HG02884 (cell line): Measurements from ENCODE around the gene APOBEC3F.
"Not testable (repeated sequence)": the region's sequence is repeated elsewhere in the genome, so short reads cannot be mapped to it uniquely, and the experiment has no call there.

ENCODE experiments used
- ATAC-seq: cut with Tn5 transposase; IDR thresholded peaks from one replicate; pipeline ENCODE4 v1.9.1; 2021; ENCODE audit warnings: mild to moderate bottlenecking, moderate library complexity; ENCODE audit not compliant: unreplicated experiment

Gene APOBEC3F

GRCh38 chr22:39068033-39068785 lies 27.5 kb downstream of the APOBEC3F start:
- ATAC-seq, result no peak

- no peak for ATAC-seq
Measured at GRCh38 chr22:39070186-39070585, 29.5 kb downstream of the APOBEC3F start.

- not testable (repeated sequence) for ATAC-seq
Measured at GRCh38 chr22:39072581-39072981, 31.9 kb downstream of the APOBEC3F start.

DNA sequence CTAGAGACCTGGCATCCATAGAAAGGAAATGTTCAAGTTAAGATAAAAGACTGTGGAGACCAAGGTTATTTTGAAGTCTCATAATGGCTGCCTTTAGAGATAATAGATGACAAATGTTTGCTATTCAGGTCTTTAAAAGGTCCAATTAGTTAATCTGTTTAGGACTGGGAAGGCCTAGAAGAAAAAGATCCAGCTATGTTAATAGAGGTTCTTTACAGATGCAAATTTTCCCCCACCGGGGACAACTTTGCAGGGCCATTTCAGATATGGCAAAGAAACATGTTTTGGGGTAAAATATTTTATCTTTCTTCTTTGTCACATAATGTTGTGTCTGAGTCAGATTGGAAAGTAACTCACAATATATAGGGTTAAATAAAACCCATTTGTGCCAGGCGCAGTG lies 33.3 kb downstream of the APOBEC3F start:
- ATAC-seq, result no peak

GRCh38 chr22:39076155-39077025 lies 35.7 kb downstream of the APOBEC3F start:
- not testable (repeated sequence) for ATAC-seq

DNA sequence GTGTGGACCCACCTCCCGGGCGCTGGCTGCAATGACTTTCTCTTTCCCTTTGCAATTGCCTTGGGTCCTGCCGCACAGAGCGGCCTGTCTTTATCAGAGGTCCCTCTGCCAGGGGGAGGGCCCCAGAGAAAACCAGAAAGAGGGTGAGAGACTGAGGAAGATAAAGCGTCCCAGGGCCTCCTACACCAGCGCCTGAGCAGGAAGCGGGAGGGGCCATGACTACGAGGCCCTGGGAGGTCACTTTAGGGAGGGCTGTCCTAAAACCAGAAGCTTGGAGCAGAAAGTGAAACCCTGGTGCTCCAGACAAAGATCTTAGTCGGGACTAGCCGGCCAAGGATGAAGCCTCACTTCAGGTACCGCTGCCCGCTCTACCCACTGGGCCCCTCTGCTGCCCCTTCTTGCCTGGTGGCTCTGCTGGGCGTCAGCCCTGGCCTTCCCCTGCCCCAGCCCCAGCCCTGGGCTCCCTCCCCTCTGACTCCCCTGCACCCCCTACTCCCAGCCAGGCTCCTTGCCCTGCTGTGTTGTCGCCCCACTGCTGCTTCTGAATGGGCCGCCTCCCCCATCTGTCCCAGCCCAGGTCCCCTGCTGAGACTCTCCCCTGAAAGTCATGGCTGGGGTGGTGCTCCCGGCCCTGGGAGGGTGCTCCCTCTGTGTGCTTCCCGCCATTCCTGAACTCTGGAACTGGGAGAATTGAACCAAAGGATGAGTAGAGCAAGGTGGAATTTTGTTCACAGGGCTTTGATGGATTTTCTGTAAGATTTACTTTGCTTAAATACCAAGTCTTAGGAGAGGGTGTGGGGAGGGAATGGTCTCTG lies 36.6 kb downstream of the APOBEC3F start, which contains the start of gene APOBEC3G:
TSS of gene APOBEC3G (plus strand) at position 250 of the 815 bp plus-strand sequence. CDS start at position 337, 87 bp downstream.
- ATAC-seq, result not testable (repeated sequence)

GRCh38 chr22:39077912-39078311 lies 37.2 kb downstream of the APOBEC3F start:
- ATAC-seq, result not testable (repeated sequence)

- ATAC-seq, result no peak
Measured at GRCh38 chr22:39078329-39078728, 37.7 kb downstream of the APOBEC3F start.

DNA sequence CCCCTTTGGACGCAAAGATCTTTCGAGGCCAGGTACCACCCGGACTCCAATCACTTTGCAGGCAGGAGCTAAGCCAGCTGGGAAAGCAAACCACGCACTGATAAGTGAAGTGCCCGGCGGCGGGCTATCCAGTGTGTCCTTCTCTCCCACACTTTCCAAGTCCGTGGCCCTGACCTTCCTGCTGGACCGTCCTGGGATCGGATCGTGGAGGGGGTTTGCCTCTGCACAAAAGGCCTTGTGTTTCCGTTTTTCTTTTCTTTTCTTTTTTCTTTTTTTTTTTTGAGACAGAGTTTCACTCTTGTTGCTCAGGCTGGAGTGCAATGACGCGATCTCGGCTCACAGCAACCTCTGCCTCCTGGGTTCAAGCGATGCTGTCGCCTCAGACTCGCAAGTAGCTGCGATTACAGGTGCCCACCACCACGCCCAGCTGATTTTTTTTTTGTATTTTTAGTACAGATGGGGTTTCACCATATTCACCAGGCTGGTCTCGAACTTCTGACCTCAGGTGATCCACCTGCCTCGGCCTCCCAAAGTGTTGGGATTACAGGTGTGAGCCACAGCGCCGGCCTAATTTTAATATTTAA lies 38.5 kb downstream of the APOBEC3F start:
- ATAC-seq, result not testable (repeated sequence)

DNA sequence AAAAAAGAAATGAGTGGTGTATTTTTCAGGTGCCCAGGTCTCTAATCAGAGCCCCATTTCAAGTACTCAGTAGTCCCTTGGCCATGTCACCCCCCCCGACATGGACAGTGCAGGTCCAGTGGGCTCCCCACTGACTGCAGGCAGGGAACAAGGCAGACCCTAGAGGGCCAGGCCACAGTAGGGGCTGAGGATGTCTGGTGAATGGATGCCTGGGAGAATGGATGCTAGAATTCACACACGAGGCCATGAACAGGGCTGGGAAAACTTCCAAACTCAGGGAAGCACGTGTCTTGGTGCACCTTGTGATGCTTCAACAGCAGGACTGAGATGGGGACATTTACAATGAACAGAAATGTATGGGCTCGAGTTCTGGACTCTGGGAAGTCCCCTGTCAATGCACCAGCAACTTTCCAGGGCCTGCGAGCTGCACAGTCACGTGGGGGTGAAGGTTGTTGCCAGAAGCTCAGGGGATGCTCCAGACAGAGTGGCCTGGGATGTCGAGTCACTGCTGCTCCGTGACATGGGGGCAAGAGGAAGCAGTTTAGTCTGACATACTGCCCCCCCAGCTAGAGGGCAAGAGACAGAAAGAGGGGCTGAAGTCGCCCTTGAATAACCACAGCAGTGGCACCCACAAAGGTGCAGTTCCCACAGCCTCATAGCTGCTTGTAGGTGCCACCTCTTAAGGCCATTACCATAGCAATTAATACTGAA lies 39.5 kb downstream of the APOBEC3F start:
- ATAC-seq, result no peak

DNA sequence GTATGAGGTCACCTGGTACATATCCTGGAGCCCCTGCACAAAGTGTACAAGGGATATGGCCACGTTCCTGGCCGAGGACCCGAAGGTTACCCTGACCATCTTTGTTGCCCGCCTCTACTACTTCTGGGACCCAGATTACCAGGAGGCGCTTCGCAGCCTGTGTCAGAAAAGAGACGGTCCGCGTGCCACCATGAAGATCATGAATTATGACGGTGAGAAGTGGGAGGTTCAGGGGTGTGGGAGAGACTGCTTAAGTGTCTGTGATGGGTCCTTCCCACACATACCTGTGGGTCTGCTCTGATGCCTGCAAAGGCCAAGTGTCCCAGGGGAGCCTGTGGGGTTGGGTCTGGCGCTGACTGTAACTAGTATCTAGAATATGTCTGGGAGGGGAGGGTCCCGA lies 40.4 kb downstream of the APOBEC3F start:
- ATAC-seq, result no peak

GRCh38 chr22:39081598-39081997 lies 40.9 kb downstream of the APOBEC3F start:
- ATAC-seq, result no peak

DNA sequence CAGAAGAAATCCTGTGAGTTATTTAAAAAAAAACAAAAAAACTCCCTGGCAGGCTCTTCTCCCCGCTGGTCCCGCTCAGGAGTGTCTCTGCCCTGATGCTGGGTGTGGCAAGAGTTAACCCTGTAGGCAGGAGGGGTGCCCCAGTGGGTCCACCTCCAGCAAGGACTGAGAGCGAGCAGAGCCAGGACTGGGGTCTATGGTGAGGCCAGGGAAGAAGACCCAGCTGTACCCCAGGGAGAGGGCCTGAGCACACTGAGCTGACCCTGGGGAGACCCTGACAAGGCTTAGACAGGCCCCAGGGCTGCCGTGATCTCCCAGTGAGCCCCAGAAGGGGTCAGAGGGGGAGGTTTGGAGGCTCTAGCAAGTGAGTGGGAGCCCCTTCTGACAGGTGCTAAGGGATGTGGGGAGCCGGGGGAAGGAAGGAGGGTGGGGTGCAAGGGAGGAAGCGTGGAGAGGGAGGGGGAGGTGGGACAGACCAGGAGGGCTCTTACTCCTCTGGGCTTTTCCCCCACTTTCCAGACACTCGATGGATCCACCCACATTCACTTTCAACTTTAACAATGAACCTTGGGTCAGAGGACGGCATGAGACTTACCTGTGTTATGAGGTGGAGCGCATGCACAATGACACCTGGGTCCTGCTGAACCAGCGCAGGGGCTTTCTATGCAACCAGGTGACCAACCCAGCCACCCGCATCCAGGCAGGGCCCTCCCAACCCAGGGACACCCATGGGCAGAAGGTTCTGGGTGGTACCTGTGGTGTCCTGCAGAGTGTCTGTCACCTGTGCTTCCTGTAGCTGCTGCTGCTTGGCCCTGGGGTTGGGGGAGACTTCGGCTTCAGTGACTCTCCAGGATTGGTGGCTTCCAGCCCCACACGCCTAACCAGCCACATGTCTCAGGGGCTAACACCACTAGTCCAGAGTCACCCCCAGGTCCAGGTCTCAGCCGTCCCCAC lies 42.8 kb downstream of the APOBEC3F start:
- ATAC-seq, result no peak

GRCh38 chr22:39084666-39085065 lies 44.0 kb downstream of the APOBEC3F start:
- no peak for ATAC-seq

GRCh38 chr22:39087098-39087497 lies 46.4 kb downstream of the APOBEC3F start:
- ATAC-seq, result no peak

- no peak for ATAC-seq
Measured at GRCh38 chr22:39087881-39088684, 47.4 kb downstream of the APOBEC3F start.

DNA sequence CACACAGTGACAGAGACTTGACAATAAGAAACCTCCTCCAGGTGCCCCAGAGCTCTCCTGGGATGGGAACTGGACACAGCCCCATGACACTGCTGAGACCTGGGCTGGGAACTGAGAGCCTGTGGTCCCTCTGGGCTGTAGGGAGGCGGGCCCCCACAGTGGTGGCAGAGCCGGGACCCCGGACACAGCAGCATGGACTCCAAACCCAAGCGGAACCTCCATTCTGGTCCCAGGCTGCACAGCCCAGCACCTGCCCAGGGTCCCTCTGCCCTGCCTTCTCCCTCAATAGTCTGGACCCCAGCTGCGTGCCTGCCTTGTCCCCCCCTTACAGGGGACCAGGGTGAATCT lies 48.0 kb downstream of the APOBEC3F start:
- ATAC-seq, result no peak

GRCh38 chr22:39089928-39090327 lies 49.3 kb downstream of the APOBEC3F start:
- ATAC-seq, result no peak
